Upper lobe of left lung (tissue), 6 donors: ENCODE measurements around the gene GSTM2. TPM values are rescaled to one million over a fixed set of nuclear protein-coding genes. Genes with fewer than 3 reads are reported as not detected.
A peak's percentile ranks its signal among the peaks of the same experiment; 100 is the strongest.

Experiments used
- ATAC-seq, 2 donors: fragments of 200-7000 bp; cut with Tn5 transposase; one replicate each; pipeline ENCODE4 v1.9.1; 2022; ENCODE audit warnings: mild to moderate bottlenecking in 2 of 2, moderate library complexity in 2 of 2; ENCODE audit not compliant: low FRiP score in 2 of 2
- DNase-seq, 2 donors: peaks; one replicate each; pipeline ENCODE4 v3.0.0-alpha.2; 2019 to 2020
- H3K27ac ChIP-seq, 4 donors: fragments of 200-600 bp; sonication (generic); one replicate each; pipeline ENCODE4 v1.5.1; 2016 to 2019
- H3K27me3 ChIP-seq, 4 donors: fragments of 200-600 bp; sonication (generic); one replicate each; pipeline ENCODE4 v1.5.1; 2017 to 2019
- H3K36me3 ChIP-seq, 4 donors: fragments of 200-600 bp; sonication (generic); one replicate each; pipeline ENCODE4 v1.5.1; 2016 to 2019
- H3K4me1 ChIP-seq, 4 donors: fragments of 200-600 bp; sonication (generic); one replicate each; pipeline ENCODE4 v1.5.1; 2018 to 2019
- H3K4me3 ChIP-seq, 4 donors: fragments of 200-600 bp; sonication (generic); one replicate each; pipeline ENCODE4 v1.5.1; 2017 to 2019; ENCODE audit warnings: mild to moderate bottlenecking in 2 of 4, moderate library complexity in 1 of 4
- H3K9me3 ChIP-seq, 4 donors: fragments of 200-600 bp; sonication (generic); one replicate each; pipeline ENCODE4 v1.5.1; 2018 to 2019
- CTCF ChIP-seq, 6 experiments: fragments of 450-650 bp in 4 of 6; fragments of 200-600 bp in 2 of 6; sonication (generic) in 2 of 6; IDR thresholded peaks; one replicate each; pipeline ENCODE4 v1.5.1; 2016 to 2019; ENCODE audit warnings: antibody characterized with exemption in 6 of 6
- EP300 ChIP-seq, 4 donors: sonication (generic); formaldehyde crosslinking; IDR thresholded peaks; one replicate each; pipeline ENCODE4 v1.5.1; 2017; ENCODE audit warnings: antibody characterized with exemption in 4 of 4, control low read depth in 2 of 4
- POLR2A ChIP-seq, 4 donors: fragments of 450-650 bp; IDR thresholded peaks; one replicate each; pipeline ENCODE4 v1.5.1; 2016 to 2017; ENCODE audit warnings: antibody characterized with exemption in 4 of 4, mild to moderate bottlenecking in 2 of 4
- POLR2AphosphoS5 ChIP-seq, 2 donors: sonication (generic); formaldehyde crosslinking; IDR thresholded peaks; one replicate each; pipeline ENCODE4 v1.5.1; 2017; ENCODE audit warnings: antibody characterized with exemption in 2 of 2
- WGBS, 2 donors: methylation state at CpG; one replicate each; pipeline ENCODE4 v1.1.5; 2017 to 2018; 5-methylcytosine and 5-hydroxymethylcytosine counted together
- total RNA-seq, 6 donors: library from RNA; depleted of rRNA in 4 of 6; stranded (reverse); fragments of >200 nt in 4 of 6; gene quantifications; one replicate each; pipeline versions ENCODE4 v1.1.0 to v1.2.1, GENCODE V29; 2016 to 2021
- donor health status: DM: no; HTN: no; CAD: no; lungs with moderate emphysema.
- donor health status: DM: no; HTN: yes; CAD: no; lungs with severe emphysema.

The GSTM2 gene
- total RNA-seq, 6 donors from 2014 or later = 19.0 to 263 (median 31.6) TPM

GRCh38 chr1:109624201-109625010 lies 43.5 kb upstream of the GSTM2 start:
- H3K4me3 ChIP-seq = peak overlapping the region in 1 of 4 donors; percentile 13
- peaks cover 34 to 50% (median 44%) of the 10 kb centered on the region in 4 donors for H3K4me1 ChIP-seq
- peaks cover 7 to 36% (median 33%) of the 10 kb centered on the region in 4 donors for H3K36me3 ChIP-seq
- H3K27me3 ChIP-seq = no peaks in the 10 kb centered on the region
- ATAC-seq (no peak), DNase-seq (peak in 1 of 2 donors; percentile 46)
- H3K27ac ChIP-seq = peak overlapping the region in 2 of 4 donors; percentile 17 to 18
- TF ChIP-seq POLR2AphosphoS5 (IDR thresholded peaks at IDR 0.05) (no peak), EP300 (IDR thresholded peaks at IDR 0.05) (no peak), CTCF (IDR thresholded peaks at IDR 0.05) (no peak), POLR2A (IDR thresholded peaks at IDR 0.05) (no peak)
- WGBS, 2 donors = 65 to 69% methylated on average over 2 to 15 of the region's 17 CpGs
- no peaks in the 10 kb centered on the region for H3K9me3 ChIP-seq

- H3K36me3 ChIP-seq = peaks cover 7 to 44% (median 38%) of the 10 kb centered on the region in 4 donors
- no peaks in the 10 kb centered on the region for H3K27me3 ChIP-seq
- WGBS, 2 donors = 90 to 91% methylated on average over 12 to 16 of the region's 16 CpGs
- ATAC-seq (no peak), DNase-seq (peak in 1 of 2 donors; percentile 77)
- peaks cover 32 to 44% (median 37%) of the 10 kb centered on the region in 4 donors for H3K4me1 ChIP-seq
- no peaks in the 10 kb centered on the region for H3K9me3 ChIP-seq
- no peak overlapping the region for H3K4me3 ChIP-seq
- TF ChIP-seq POLR2A (IDR thresholded peaks at IDR 0.05) (no peak), CTCF (IDR thresholded peaks at IDR 0.05) (no peak), EP300 (IDR thresholded peaks at IDR 0.05) (no peak), POLR2AphosphoS5 (IDR thresholded peaks at IDR 0.05) (no peak)
- no peak overlapping the region for H3K27ac ChIP-seq
Measured at GRCh38 chr1:109625176-109625575, 42.7 kb upstream of the GSTM2 start.

GRCh38 chr1:109625601-109626560 lies 42.0 kb upstream of the GSTM2 start:
- no peak for ATAC-seq
- Histone ChIP-seq H3K4me3 (no peak overlapping the region), H3K36me3 (peaks cover 9 to 48% (median 43%) of the 10 kb centered on the region in 4 donors), H3K27me3 (no peaks in the 10 kb centered on the region), H3K4me1 (peaks cover 28 to 39% (median 34%) of the 10 kb centered on the region in 4 donors), H3K9me3 (no peaks in the 10 kb centered on the region), H3K27ac (no peak overlapping the region)
- DNase-seq = peak in 1 of 2 donors; percentile 65
- TF ChIP-seq CTCF (IDR thresholded peaks at IDR 0.05) (no peak), POLR2AphosphoS5 (IDR thresholded peaks at IDR 0.05) (no peak), POLR2A (IDR thresholded peaks at IDR 0.05) (no peak), EP300 (IDR thresholded peaks at IDR 0.05) (no peak)
- 87 to 92% methylated on average over 25 to 31 of the region's 32 CpGs for WGBS, 2 donors

GRCh38 chr1:109626682-109627408 lies 41.0 kb upstream of the GSTM2 start:
- no peaks in the 10 kb centered on the region for H3K27me3 ChIP-seq
- no peak overlapping the region for H3K4me3 ChIP-seq
- peaks cover 14 to 57% (median 53%) of the 10 kb centered on the region in 4 donors for H3K36me3 ChIP-seq
- no peak for ATAC-seq
- H3K4me1 ChIP-seq = peaks cover 19 to 29% (median 24%) of the 10 kb centered on the region in 4 donors
- H3K27ac ChIP-seq = no peak overlapping the region
- no peak for TF ChIP-seq POLR2AphosphoS5 (IDR thresholded peaks at IDR 0.05)
- TF ChIP-seq POLR2A (IDR thresholded peaks at IDR 0.05) = no peak
- TF ChIP-seq EP300 (IDR thresholded peaks at IDR 0.05) = no peak
- TF ChIP-seq CTCF (IDR thresholded peaks at IDR 0.05) = no peak
- DNase-seq = peak in 1 of 2 donors; percentile 59
- WGBS, 2 donors = 97 to 100% methylated on average over 1 to 20 of the region's 21 CpGs
- H3K9me3 ChIP-seq = no peaks in the 10 kb centered on the region
